OCI-LY7 (cell line): ENCODE results near the gene SLX4IP. TPM values are rescaled to one million over a fixed set of nuclear protein-coding genes. Genes with fewer than 3 reads are reported as not detected.
A peak's percentile ranks its signal among the peaks of the same experiment; 100 is the strongest.

Experiments
- BruUV-seq: library from RNA; stranded (reverse); fragments of 400-500 nt; replicated peaks from 2 replicates; lab custom pipeline; 2021; lab: Mats Ljungman, UMichigan
- CTCF ChIA-PET: fragments of 300-600 bp; sonication (Branson Sonifier 250); formaldehyde crosslinking; loops from one replicate; lab custom pipeline; 2022; ENCODE audit warnings: antibody characterized with exemption; ENCODE audit not compliant: unreplicated experiment; lab: Charles Lee
- POLR2A ChIA-PET: fragments of 300-600 bp; sonication (Branson Sonifier 250); formaldehyde crosslinking; loops from one replicate; lab custom pipeline; 2022; ENCODE audit warnings: antibody characterized with exemption; lab: Charles Lee
- DNase-seq: peaks from one replicate; pipeline ENCODE4 v3.0.0-alpha.2; 2015; ENCODE audit warnings: low spot score
- H2AFZ ChIP-seq: fragments of 200-600 bp; sonication (generic), shearing (Covaris generic); 2 replicates; pipeline ENCODE4 v1.6.1; 2014; ENCODE audit warnings: mild to moderate bottlenecking, antibody characterized with exemption, low read length, moderate library complexity
- H3K27ac ChIP-seq: fragments of 200-600 bp; sonication (generic); 2 replicates; pipeline ENCODE4 v1.5.1; 2014; ENCODE audit warnings: mixed run types, low read depth, mild to moderate bottlenecking, moderate library complexity, low read length, inconsistent platforms; ENCODE audit not compliant: poor library complexity, severe bottlenecking
- H3K36me3 ChIP-seq: fragments of 200-600 bp; sonication (generic); 2 replicates; pipeline ENCODE4 v1.6.1; 2014; ENCODE audit warnings: mild to moderate bottlenecking, antibody characterized with exemption, low read length, moderate library complexity, mixed read lengths; ENCODE audit not compliant: insufficient read depth
- H3K4me1 ChIP-seq: fragments of 200-600 bp; sonication (generic); 2 replicates; pipeline ENCODE4 v1.5.1; 2014; ENCODE audit warnings: mild to moderate bottlenecking, low read length; ENCODE audit not compliant: insufficient read depth, poor library complexity, severe bottlenecking
- H3K4me2 ChIP-seq: fragments of 200-600 bp; sonication (generic); 2 replicates; pipeline ENCODE4 v1.6.1; 2014; ENCODE audit warnings: mild to moderate bottlenecking, low read length
- H3K4me3 ChIP-seq: fragments of 200-600 bp; sonication (generic); 2 replicates; pipeline ENCODE4 v1.5.1; 2014; ENCODE audit warnings: mild to moderate bottlenecking, low read depth, low read length; ENCODE audit not compliant: poor library complexity, severe bottlenecking
- H3K79me2 ChIP-seq: fragments of 200-600 bp; sonication (generic); 2 replicates; pipeline ENCODE4 v1.6.1; 2016; ENCODE audit warnings: low read depth, mild to moderate bottlenecking, low read length, moderate library complexity, mixed read lengths; ENCODE audit not compliant: insufficient read depth
- H3K9me2 ChIP-seq: fragments of 200-600 bp; sonication (generic); 2 replicates; pipeline ENCODE4 v1.6.1; 2016; ENCODE audit warnings: mild to moderate bottlenecking, low read length, mixed read lengths; ENCODE audit not compliant: insufficient read depth
- H3K9me3 ChIP-seq: fragments of 200-600 bp; sonication (generic); 2 replicates; pipeline ENCODE4 v1.6.1; 2014; ENCODE audit warnings: mild to moderate bottlenecking, mixed run types, low read length, mixed read lengths
- H4K20me1 ChIP-seq: fragments of 200-600 bp; sonication (generic); 2 replicates; pipeline ENCODE4 v1.6.1; 2014; ENCODE audit warnings: mild to moderate bottlenecking, antibody characterized with exemption, low read length, moderate library complexity, mixed read lengths; ENCODE audit not compliant: insufficient read depth
- EZH2phosphoT487 ChIP-seq: fragments of 200-600 bp; sonication (generic); IDR thresholded peaks from 2 replicates; pipeline ENCODE4 v1.6.1; 2018; ENCODE audit warnings: low read depth, borderline replicate concordance, mild to moderate bottlenecking, mixed run types, antibody characterized with exemption, low read length, moderate library complexity, mixed read lengths
- intact Hi-C: fragments of 100-400 bp; cut with micrococcal nuclease; formaldehyde crosslinking; loops from one replicate; pipeline ENCODE4 v1.10.0; 2022; ENCODE audit not compliant: unreplicated experiment
- total RNA-seq, 2 experiments: library from RNA; depleted of rRNA in 1 of 2; stranded (reverse); fragments of >200 nt in 1 of 2; shearing (Covaris generic) in 1 of 2; gene quantifications; 2 replicates each; pipeline ENCODE4 v1.2.3, GENCODE V29; 2014 to 2022
- TF ChIP-seq, protein P1 (sequence below): fragments of 200-600 bp; sonication (generic); conservative IDR thresholded peaks from 2 replicates; pipeline ENCODE4 v1.5.1; 2014; ENCODE audit warnings: mild to moderate bottlenecking, antibody characterized with exemption, low read length, moderate library complexity, mixed read lengths

The SLX4IP gene
- total RNA-seq, 2 experiments from 2014 or later = 4.1 to 9.2 TPM

DNA sequence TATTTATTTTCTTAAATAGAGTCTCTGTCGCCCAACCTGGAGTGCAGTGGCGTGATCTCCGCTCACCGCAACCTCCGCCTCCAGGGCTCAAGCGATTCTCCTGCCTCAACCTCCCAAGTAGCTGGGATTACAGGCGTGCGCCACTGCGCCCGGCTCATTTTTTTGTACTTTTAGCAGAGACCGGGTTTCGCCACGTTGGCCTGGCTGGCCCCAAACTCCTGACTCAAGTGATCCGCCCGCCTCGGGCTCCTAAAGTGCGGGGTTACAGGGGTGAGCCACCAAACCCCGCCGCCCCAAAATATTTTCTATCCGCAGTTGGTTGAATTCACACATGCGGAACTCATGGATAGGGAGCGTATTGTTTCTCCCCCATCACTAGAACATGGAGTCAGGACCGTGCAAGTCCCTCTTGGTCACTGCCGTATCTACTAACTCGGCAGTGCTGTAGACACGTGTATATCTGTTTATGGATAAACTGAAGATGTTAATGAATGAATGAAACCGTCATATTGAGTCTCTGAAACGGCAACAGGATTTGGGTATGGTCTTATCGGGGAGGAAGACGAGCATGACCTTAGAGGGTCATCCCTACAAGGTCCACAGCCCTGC, 2.0 kb upstream of the SLX4IP start:
- H3K9me2 ChIP-seq = no peaks in the 10 kb centered on the region
- TF ChIP-seq EZH2phosphoT487 = no peak
- TF ChIP-seq, protein P1, sequence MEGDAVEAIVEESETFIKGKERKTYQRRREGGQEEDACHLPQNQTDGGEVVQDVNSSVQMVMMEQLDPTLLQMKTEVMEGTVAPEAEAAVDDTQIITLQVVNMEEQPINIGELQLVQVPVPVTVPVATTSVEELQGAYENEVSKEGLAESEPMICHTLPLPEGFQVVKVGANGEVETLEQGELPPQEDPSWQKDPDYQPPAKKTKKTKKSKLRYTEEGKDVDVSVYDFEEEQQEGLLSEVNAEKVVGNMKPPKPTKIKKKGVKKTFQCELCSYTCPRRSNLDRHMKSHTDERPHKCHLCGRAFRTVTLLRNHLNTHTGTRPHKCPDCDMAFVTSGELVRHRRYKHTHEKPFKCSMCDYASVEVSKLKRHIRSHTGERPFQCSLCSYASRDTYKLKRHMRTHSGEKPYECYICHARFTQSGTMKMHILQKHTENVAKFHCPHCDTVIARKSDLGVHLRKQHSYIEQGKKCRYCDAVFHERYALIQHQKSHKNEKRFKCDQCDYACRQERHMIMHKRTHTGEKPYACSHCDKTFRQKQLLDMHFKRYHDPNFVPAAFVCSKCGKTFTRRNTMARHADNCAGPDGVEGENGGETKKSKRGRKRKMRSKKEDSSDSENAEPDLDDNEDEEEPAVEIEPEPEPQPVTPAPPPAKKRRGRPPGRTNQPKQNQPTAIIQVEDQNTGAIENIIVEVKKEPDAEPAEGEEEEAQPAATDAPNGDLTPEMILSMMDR = no peak
- ChIA-PET CTCF (interaction anchor here (1.0 kb wide), 1 partner anchor 35 kb away, joined by 3 read pairs; no protein-coding TSS in a partner anchor), POLR2A (no interaction called here)
- H3K4me2 ChIP-seq = peak overlapping the region; percentile 81
- H3K9me3 ChIP-seq = no peaks in the 10 kb centered on the region
- no TSS peak for BruUV-seq
- H2AFZ ChIP-seq = peak overlapping the region; percentile 99
- H3K4me3 ChIP-seq = peak overlapping the region; percentile 94
- peak overlapping the region; percentile 81 for H3K27ac ChIP-seq
- intact Hi-C loops = loop anchor here (10.0 kb wide), 1 partner anchor 398 kb away; the partner anchor contains the start of gene ANKEF1
- no peaks in the 10 kb centered on the region for H3K36me3 ChIP-seq
- no peak for DNase-seq
- peaks cover 29% of the 10 kb centered on the region for H3K79me2 ChIP-seq
- H3K4me1 ChIP-seq = peaks cover 36% of the 10 kb centered on the region
- H4K20me1 ChIP-seq = no peaks in the 10 kb centered on the region

DNA sequence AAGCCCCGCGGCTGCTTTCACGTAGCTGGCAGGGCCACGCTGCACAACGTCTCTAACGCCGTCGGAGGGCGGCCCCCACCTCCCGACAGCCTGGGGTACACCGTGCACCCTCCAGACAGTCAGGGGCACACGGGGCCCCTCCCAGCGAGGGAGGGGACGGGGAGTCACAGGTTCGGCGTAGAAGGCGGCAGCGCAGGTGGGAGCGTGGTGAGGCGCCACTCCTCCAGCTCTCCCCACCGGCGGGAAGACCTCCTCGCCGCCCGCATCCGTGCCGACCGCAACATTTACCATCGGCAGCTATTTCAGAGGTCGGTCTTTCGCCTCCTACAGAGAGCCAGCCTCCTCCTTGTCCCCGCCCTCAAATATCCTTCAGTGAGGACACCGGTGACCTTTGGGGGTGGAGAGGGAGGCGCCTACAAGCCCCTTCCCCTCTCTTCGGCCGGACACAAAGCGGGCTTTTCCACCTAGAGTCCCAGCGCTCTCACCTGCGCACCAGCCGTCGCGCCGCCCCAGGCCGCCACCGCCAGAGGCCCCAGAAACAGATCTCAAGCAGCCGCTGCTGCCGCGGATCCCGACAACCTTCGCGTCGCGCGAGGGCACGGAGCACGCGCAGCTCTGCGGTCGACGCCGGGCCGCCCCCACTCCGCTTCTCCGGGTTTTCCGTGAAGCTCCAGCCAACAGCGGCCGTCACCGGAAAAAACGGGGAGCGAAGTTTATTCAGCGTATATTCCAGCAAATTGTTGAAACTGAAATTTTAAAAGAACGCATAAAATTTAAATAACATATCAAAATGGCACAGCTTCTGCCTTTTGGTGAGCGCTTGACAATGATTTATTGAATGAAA, 1.3 kb upstream of the SLX4IP start, which contains the start of gene MKKS:
TSS of gene MKKS (minus strand) at position 600 of the 844 bp plus-strand sequence. CDS start 20,708 bp downstream, outside the sequence.
- no TSS peak for BruUV-seq
- CTCF ChIA-PET = interaction anchor here (1.0 kb wide), 1 partner anchor 35 kb away, joined by 3 read pairs; no protein-coding TSS in a partner anchor

More for the DNA sequence above, 1.3 kb upstream of the SLX4IP start, which contains the start of gene MKKS:
- intact Hi-C loops = loop anchor here (2.0 to 10.0 kb wide), 2 partner anchors 241 to 399 kb away; partner anchors contain the start of gene ANKEF1
- H3K9me2 ChIP-seq = no peaks in the 10 kb centered on the region
- H3K4me3 ChIP-seq = peak within 1 kb of the TSS; percentile 94
- H3K9me3 ChIP-seq = no peaks in the 10 kb centered on the region
- TF ChIP-seq EZH2phosphoT487 = no peak
- TF ChIP-seq, protein P1 = 0 out of 2 replicates have a peak, but pooled peaks have one; percentile 5
- H4K20me1 ChIP-seq = no peaks in the 10 kb centered on the region
- POLR2A ChIA-PET = interaction anchor here (0.7 to 2.5 kb wide), 5 partner anchors 9 to 69 kb away, joined by 3 to 11 read pairs (median 4); no protein-coding TSS in a partner anchor
- peak within 1 kb of the TSS; percentile 81 for H3K27ac ChIP-seq
- peak within 1 kb of the TSS; percentile 99 for H2AFZ ChIP-seq
- peaks cover 40% of the 10 kb centered on the region for H3K4me1 ChIP-seq
- H3K36me3 ChIP-seq = no peaks in the 10 kb centered on the region
- peaks cover 29% of the 10 kb centered on the region for H3K79me2 ChIP-seq
- H3K4me2 ChIP-seq = peak within 1 kb of the TSS; percentile 81
- peak; percentile 83 for DNase-seq
